ENCODE data around the gene CYREN. TPM values are rescaled to one million over a fixed set of nuclear protein-coding genes. Genes with fewer than 3 reads are reported as not detected.

The CYREN gene
- total and polyA plus RNA-seq, 2 of the 13 experiments (the other 11 are each of a cell fraction or from before 2014, with no cell fraction given), result 20.7 to 60.7 TPM

- TF ChIP-seq TARDBP (CRISPR knock-in tag; IDR thresholded peaks at IDR 0.05) (no peak), SKI (IDR thresholded peaks at IDR 0.05; ENCODE audit: partially characterized antibody) (no peak)
Measured at GRCh38 chr7:135159359-135160085, 11.0 kb downstream of the CYREN start (continued).

GRCh38 chr7:135158874-135159273 is 11.6 kb downstream of the CYREN start:
- ChIA-PET POLR2A (interaction anchor here (1.2 to 1.9 kb wide), 3 partner anchors 10 to 12 kb away, joined by 3 to 6 read pairs (median 5); partner anchors contain the start of genes CYREN and TMEM140), CTCF (ENCODE audit: low intra/inter-chr PET ratio, low total read pairs) (no interaction called here)
- H2AFZ ChIP-seq (ENCODE audit: low read length), result no peak overlapping the region
- DNase-seq (ENCODE audit: low spot score) (no peak), FAIRE-seq (no peak), ATAC-seq (no peak)
- peaks cover 4 to 18% of the 10 kb centered on the region in 2 experiments; a peak in 4 of 5 replicates for H3K36me3 ChIP-seq (replicated peaks in 1 of 2; ENCODE audit: control insufficient read depth in 1 of 2, insufficient read depth in 2 of 2, low read length in 2 of 2)
- H3K9ac ChIP-seq (ENCODE audit: insufficient read depth, low read depth, low read length), result no peak overlapping the region
- BruUV-seq (replicated peaks), result no TSS peak
- H3K4me1 ChIP-seq (ENCODE audit: insufficient read depth, low read length), result peaks cover 71% of the 10 kb centered on the region
- peaks cover 67% of the 10 kb centered on the region for H3K79me2 ChIP-seq (ENCODE audit: insufficient read depth, low read length)
- no peak overlapping the region for H3K4me3 ChIP-seq (replicated peaks in 1 of 3; ENCODE audit: insufficient read depth in 1 of 3, low read depth in 2 of 3, low read length in 3 of 3)
- H4K20me1 ChIP-seq (ENCODE audit: insufficient read depth, low read length), result no peaks in the 10 kb centered on the region; the same call in none of the 2 replicates
- no peak overlapping the region for H3K27ac ChIP-seq (ENCODE audit: extremely low read length, insufficient read depth, low read length)
- H3K9me3 ChIP-seq (ENCODE audit: low read length), result peaks cover 32% of the 10 kb centered on the region
- WGBS (ENCODE audit: low lambda C conversion rate), result 98% methylated on average over 6 of the region's 6 CpGs
- no peaks in the 10 kb centered on the region for H3K27me3 ChIP-seq (ENCODE audit: control insufficient read depth in 1 of 2, insufficient read depth in 2 of 2, low read length in 2 of 2)
- in situ Hi-C loops (cut with HindIII; ENCODE audit: extremely low pct_ligation_motif_present, low pct_unique_long_range_greater_than_20kb), result no loop called here
- no peak overlapping the region for H3K4me2 ChIP-seq (ENCODE audit: low read depth, low read length)
- intact Hi-C loops (cut with micrococcal nuclease; ENCODE audit: unreplicated experiment), result no loop called here
- TF ChIP-seq HIC2 (CRISPR knock-in tag; IDR thresholded peaks at IDR 0.05; ENCODE audit: low read depth) (no peak), ZNF547 (CRISPR knock-in tag; IDR thresholded peaks at IDR 0.05) (no peak), ZSCAN21 (CRISPR knock-in tag; IDR thresholded peaks at IDR 0.05; ENCODE audit: borderline replicate concordance) (no peak), NONO (IDR thresholded peaks at IDR 0.05) (no peak), NONO (CRISPR knock-in tag; conservative IDR thresholded peaks at IDR 0.05) (no peak), TSC22D2 (CRISPR knock-in tag; IDR thresholded peaks at IDR 0.05; ENCODE audit: borderline replicate concordance) (no peak), ZNF766 (CRISPR knock-in tag; IDR thresholded peaks at IDR 0.05; ENCODE audit: borderline replicate concordance) (no peak), GMEB1 (CRISPR knock-in tag; IDR thresholded peaks at IDR 0.05; ENCODE audit: borderline replicate concordance) (no peak), ZNF138 (CRISPR knock-in tag; IDR thresholded peaks at IDR 0.05; ENCODE audit: low read depth) (no peak), CHD4 (IDR thresholded peaks at IDR 0.05; ENCODE audit: borderline replicate concordance, low read length) (no peak), ZNF609 (CRISPR knock-in tag; IDR thresholded peaks at IDR 0.05; ENCODE audit: borderline replicate concordance) (no peak), ZNF382 (CRISPR knock-in tag; IDR thresholded peaks at IDR 0.05; ENCODE audit: borderline replicate concordance) (no peak)
